LHCN-M2 (cell line): ENCODE measurements around the gene C1S. TPM values are rescaled to one million over a fixed set of nuclear protein-coding genes. Genes with fewer than 3 reads are reported as not detected.
"Not testable (repeated sequence)": the region's sequence is repeated elsewhere in the genome, so short reads cannot be mapped to it uniquely, and the experiment has no call there.

ENCODE experiments used
- DNase-seq: peaks from one replicate; pipeline ENCODE4 v3.0.0-alpha.2; 2012; ENCODE audit warnings: low read depth
- total RNA-seq: library from RNA; depleted of rRNA; stranded (reverse); fragments of >200 nt; gene quantifications from 2 replicates; pipeline ENCODE4 v1.2.3, GENCODE V29; 2014

C1S gene
- total RNA-seq, 1 experiment from 2014 or later: 26.9 TPM

- DNase-seq: no peak
These were observed 14.0 kb upstream of the C1S start for GRCh38 chr12:7046383-7047105.

- DNase-seq: no peak
These were observed 13.2 kb upstream of the C1S start for GRCh38 chr12:7047306-7047705.

DNA sequence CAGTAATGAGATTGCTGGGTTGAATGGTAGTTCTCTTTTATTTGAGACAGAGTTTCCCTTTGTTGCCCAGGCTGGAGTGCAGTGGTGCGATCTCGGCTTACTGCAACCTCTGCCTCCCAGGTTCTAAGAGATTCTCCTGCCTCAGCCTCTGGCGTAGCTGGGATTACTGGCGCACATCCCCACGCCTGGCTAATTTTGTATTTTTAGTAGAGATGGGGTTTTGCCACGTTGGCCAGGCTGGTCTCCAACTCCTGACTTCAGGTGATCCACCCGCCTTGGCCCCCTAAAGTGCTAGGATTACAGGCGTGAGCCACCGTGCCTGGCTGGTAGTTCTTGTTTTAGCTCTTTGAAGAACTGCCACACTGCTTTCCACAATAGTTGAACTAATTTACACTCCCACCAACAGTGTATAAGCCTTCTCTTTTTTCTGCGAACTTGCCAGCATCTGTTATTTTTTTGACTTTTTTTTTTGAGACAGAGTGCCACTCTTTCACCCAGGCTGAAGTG is 11.0 kb upstream of the C1S start:
- DNase-seq: not testable (repeated sequence)

GRCh38 chr12:7049973-7050372 is 10.5 kb upstream of the C1S start:
- not testable (repeated sequence) for DNase-seq

- DNase-seq: no peak
These were observed 5.6 kb upstream of the C1S start for GRCh38 chr12:7054925-7055324.

- DNase-seq: not testable (repeated sequence)
These were observed 4.8 kb upstream of the C1S start for GRCh38 chr12:7055736-7056135.

DNA sequence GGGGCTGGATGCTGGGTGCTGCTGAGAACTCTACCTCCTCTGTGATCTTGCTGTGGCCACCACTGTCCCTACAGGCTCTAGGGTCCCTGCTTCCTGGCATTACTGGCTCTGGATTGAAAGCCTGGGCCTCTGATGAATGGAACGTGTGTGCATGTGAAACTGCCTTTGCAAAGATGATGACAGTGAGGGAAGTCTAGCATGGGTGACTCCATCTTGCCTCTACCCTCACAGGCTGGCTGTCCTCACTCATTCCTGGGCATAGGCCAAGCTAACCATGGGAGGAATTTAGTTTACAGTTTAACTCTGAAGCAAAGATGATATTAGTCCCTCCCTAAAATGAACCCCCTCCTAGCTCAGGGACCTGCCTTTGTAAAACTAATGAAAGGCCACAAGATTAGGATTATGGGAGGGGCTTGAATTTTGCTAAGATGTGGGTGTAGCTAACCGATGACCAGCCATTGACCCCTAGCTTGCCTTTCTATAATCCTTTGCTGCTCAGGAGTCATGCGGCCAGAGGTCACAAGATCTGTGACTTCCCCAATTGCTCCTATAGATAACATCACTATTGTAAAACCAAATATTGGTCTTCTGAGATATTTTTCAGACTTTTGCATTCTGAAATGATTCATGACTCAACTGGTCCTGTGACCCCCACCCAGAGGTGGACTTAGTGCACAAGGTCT is 2.2 kb upstream of the C1S start:
- no peak for DNase-seq

DNA sequence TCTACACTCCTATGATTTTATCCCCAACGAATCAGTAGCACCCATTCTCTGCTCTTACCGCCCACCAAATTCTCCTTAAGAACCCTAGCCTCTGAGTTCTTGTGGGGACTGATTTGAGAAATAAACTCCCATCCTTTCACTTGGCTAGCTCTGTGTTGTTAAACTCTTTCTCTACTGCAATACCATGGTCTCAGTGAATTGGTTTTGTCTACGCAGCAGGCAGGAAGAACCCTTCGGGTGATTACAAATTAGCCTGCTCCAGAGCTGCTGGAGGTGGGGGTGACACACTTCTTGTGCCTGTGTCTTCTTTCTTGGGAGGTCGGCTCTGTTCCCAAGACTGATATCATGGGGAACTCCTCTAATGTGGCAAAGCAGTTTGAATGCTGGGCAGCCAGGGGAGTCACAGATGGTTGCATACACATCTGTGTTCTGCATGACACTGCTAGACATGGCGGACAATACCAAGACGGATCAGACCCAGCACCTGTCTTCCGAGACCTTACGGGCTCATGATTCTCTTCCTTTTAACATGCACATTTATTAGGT is 1.6 kb upstream of the C1S start:
- DNase-seq: no peak

DNA sequence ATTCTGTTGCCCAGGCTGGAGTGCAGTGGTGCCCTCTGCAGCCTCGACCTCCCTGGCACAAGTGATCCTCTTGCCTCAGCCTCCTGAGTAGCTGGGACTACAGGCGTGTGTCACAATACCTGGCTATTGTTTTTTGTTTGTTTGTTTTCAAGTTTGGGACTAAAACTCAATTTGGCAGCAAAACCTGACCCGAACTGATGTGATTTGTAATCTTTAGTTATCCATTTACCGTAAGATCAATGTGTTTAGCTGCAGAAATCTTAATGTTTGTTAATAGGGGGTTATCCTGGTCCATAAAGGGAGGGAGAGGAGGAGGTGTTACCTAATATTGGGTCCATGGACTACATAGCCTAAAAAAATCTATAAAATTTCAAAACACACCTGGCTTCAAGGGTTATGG is 738 bp upstream of the C1S start:
- no peak for DNase-seq

GRCh38 chr12:7061138-7061537 is 620 bp downstream of the C1S start:
- no peak for DNase-seq

- no peak for DNase-seq
These were observed 1.1 kb downstream of the C1S start for GRCh38 chr12:7061596-7061995.

GRCh38 chr12:7064516-7064915 is 4.0 kb downstream of the C1S start:
- no peak for DNase-seq

- no peak for DNase-seq
These were observed 4.6 kb downstream of the C1S start for GRCh38 chr12:7065073-7065623.

GRCh38 chr12:7066596-7066995 is 6.1 kb downstream of the C1S start:
- DNase-seq: no peak

DNA sequence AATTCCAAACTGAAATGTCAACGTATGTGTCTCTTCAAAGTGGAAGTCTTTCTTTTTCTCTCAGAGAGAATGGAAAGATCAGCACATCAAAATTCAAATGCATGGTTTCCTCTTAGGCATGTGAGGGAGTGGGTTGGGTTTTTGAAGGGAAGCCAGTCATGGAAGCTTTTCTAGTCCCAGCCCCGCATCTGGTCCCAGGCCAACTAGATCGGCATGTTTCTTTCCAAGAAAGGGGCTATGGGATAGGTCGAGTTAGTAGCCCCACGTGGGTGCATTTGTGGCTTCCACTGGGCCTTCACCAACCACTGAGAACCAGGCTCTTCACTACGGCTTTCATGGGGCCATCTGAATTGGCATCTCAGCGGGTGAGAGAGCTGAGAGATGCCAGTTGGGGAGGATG is 6.6 kb downstream of the C1S start:
- no peak for DNase-seq

DNA sequence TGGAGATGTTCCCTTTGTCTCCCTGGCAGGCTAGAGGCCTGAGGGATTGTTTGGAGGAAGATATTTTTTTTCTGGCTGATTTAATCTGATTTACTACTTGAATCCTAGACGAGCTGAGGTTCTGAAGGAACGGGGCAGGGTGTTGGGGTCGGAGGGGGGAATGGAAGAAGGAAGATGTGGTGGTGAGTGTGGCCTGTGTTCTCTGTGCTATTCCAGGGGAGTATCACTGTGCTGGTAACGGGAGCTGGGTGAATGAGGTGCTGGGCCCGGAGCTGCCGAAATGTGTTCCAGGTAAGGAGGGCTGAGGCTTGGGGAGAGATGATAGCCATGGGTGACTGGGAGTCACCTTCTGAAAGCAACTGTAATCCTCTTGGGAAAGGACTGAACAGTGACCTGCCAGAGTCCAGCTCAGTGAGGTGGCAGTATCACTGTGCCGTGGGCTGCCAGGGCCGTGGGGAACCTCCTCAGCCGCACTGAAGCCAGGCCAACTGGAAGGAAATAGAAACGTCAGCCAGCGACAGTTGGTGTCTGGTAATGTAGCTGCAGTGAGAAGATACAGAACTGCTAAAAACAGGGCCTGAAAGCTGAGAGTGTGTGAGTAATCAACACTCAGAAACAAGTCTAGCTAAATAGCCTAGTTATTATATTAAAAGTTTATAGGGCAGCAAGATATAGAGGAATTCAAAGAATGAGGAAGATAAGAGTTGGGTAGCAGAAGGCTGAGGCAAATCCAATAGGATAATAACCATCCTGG is 7.9 kb downstream of the C1S start:
- DNase-seq: peak; percentile 72

GRCh38 chr12:7068994-7069346 is 8.5 kb downstream of the C1S start:
- DNase-seq: no peak

DNA sequence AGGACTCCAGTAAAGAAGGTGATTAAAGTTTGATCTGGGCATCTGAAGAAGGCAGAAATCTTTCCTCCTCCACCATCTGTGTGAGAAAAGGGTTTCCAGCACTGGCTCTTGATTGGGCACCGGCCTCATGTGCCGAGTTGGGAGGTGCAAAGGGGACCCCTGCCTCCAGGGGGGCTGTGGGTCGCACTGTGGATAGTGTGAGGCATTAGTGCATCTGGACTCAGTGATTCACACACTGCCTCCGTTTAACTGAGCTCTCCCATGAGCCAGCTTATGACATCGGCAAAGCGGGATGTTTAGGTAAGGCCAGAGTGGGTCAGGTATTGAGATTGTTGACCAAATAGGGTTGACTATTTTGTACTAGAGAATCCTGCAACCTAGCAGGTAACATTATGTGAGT is 8.9 kb downstream of the C1S start:
- DNase-seq: no peak

DNA sequence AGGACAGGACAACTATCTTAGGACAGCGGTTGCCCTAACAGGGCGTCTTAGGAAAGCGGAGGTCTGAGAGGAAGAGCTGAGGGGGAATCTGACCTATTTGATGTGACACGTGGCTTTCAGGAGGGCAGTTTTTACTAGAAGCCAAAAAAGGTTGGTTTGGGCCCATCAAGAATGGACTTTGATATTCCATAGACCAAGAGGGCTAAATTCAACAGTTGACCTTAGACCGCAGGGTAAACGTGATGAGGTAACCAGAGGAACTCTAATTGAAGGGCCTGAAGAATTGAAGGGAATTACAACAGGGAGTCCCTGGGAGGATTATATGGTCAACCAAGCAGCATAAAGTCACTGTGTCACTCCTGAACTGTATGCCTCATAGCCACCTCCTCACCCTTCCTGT is 11.5 kb downstream of the C1S start:
- DNase-seq: no peak

DNA sequence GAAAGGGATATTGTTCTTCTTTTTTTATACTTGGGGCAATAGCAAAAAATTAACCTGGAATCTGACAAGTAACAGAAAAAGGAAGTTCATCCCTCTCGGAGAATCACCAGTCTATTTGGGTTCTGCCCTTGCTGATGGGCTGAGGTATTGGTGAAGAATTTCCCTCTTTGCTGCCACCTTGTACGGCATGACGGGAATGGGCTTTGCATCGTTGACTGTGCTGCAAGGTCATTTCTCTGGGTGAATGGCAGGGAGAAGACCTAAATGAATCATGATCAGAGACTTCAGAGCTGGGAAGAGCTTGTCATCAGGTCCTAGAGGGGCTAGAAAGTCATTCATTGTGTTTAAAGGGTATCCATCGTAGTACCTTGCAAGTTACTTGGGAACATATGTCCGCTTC is 12.0 kb downstream of the C1S start:
- DNase-seq: no peak

- no peak for DNase-seq
These were observed 13.4 kb downstream of the C1S start for GRCh38 chr12:7073946-7074345.

- no peak for DNase-seq
These were observed 15.0 kb downstream of the C1S start for GRCh38 chr12:7075518-7075917.
